RWPE2 (cell line): ENCODE measurements around the gene ELF1.
A peak's percentile ranks its signal among the peaks of the same experiment; 100 is the strongest.
"Not testable (repeated sequence)": the region's sequence is repeated elsewhere in the genome, so short reads cannot be mapped to it uniquely, and the experiment has no call there.

Experiments used
- ATAC-seq: fragments of 200-7000 bp; cut with Tn5 transposase; 3 replicates; pipeline ENCODE4 v1.9.1; 2021; ENCODE audit warnings: low read depth
- DNase-seq: peaks from one replicate; pipeline ENCODE4 v3.0.0-alpha.2; 2020; ENCODE audit warnings: low spot score
- H3K27ac ChIP-seq: fragments of 450-650 bp; 2 replicates; pipeline ENCODE4 v1.5.1; 2017; ENCODE audit warnings: mild to moderate bottlenecking; ENCODE audit not compliant: poor library complexity, severe bottlenecking
- H3K27me3 ChIP-seq: fragments of 250-450 bp; sonication (Bioruptor Pico); 2 replicates; pipeline ENCODE4 v1.5.1; 2021; ENCODE audit warnings: mild to moderate bottlenecking, moderate library complexity; ENCODE audit not compliant: insufficient read depth, poor library complexity, severe bottlenecking
- H3K36me3 ChIP-seq: fragments of 250-450 bp; sonication (Bioruptor Pico); 2 replicates; pipeline ENCODE4 v1.5.1; 2020; ENCODE audit warnings: low read depth, mild to moderate bottlenecking, moderate library complexity
- H3K4me1 ChIP-seq: fragments of 250-450 bp; sonication (Bioruptor Pico); 2 replicates; pipeline ENCODE4 v1.5.1; 2021; ENCODE audit warnings: mild to moderate bottlenecking, moderate library complexity; ENCODE audit not compliant: insufficient read depth, poor library complexity, severe bottlenecking
- H3K4me3 ChIP-seq: fragments of 250-450 bp; sonication (Bioruptor Pico); 2 replicates; pipeline ENCODE4 v1.5.1; 2021; ENCODE audit warnings: mild to moderate bottlenecking, moderate library complexity; ENCODE audit not compliant: severe bottlenecking
- H3K9me3 ChIP-seq: fragments of 250-450 bp; sonication (Bioruptor Pico); 2 replicates; pipeline ENCODE4 v1.5.1; 2021; ENCODE audit warnings: mild to moderate bottlenecking, moderate library complexity; ENCODE audit not compliant: severe bottlenecking
- CTCF ChIP-seq: fragments of 450-650 bp; IDR thresholded peaks from one replicate; pipeline ENCODE4 v1.5.1; 2017; ENCODE audit warnings: mild to moderate bottlenecking, moderate library complexity; ENCODE audit not compliant: poor library complexity, severe bottlenecking

The ELF1 gene

GRCh38 chr13:40916207-40916998, 102.7 kb downstream of the ELF1 start:
- DNase-seq: no peak
- Histone ChIP-seq H3K36me3 (no peaks in the 10 kb centered on the region), H3K9me3 (no peaks in the 10 kb centered on the region), H3K27me3 (no peaks in the 10 kb centered on the region), H3K4me1 (no peaks in the 10 kb centered on the region), H3K4me3 (no peak overlapping the region), H3K27ac (no peak overlapping the region)
- no peak for ATAC-seq
- no peak for TF ChIP-seq CTCF

GRCh38 chr13:40914863-40915262, 104.3 kb downstream of the ELF1 start:
- DNase-seq, ATAC-seq, H3K27ac ChIP-seq, H3K36me3 ChIP-seq, H3K9me3 ChIP-seq, H3K27me3 ChIP-seq, H3K4me3 ChIP-seq, H3K4me1 ChIP-seq: not testable (repeated sequence)

- H3K9me3 ChIP-seq: no peaks in the 10 kb centered on the region
- DNase-seq (no peak), ATAC-seq (no peak)
- H3K27ac ChIP-seq: no peak overlapping the region
- no peak overlapping the region for H3K4me3 ChIP-seq
- no peaks in the 10 kb centered on the region for H3K27me3 ChIP-seq
- H3K4me1 ChIP-seq: no peaks in the 10 kb centered on the region
- TF ChIP-seq CTCF: no peak
- H3K36me3 ChIP-seq: no peaks in the 10 kb centered on the region
Measured at GRCh38 chr13:40911341-40911740, 107.8 kb downstream of the ELF1 start.

- H3K4me1 ChIP-seq: no peaks in the 10 kb centered on the region
- no peak for DNase-seq
- no peak overlapping the region for H3K27ac ChIP-seq
- no peak for TF ChIP-seq CTCF
- H3K36me3 ChIP-seq: no peaks in the 10 kb centered on the region
- H3K4me3 ChIP-seq: no peak overlapping the region
- ATAC-seq: 0 out of 3 replicates have a peak, but pooled peaks have one; percentile 29
- H3K9me3 ChIP-seq: no peaks in the 10 kb centered on the region
- H3K27me3 ChIP-seq: no peaks in the 10 kb centered on the region
Measured at GRCh38 chr13:40910324-40911050, 108.6 kb downstream of the ELF1 start.

GRCh38 chr13:40909541-40910200, 109.4 kb downstream of the ELF1 start:
- not testable (repeated sequence) for H3K36me3 ChIP-seq, H3K27me3 ChIP-seq, H3K4me1 ChIP-seq, ATAC-seq, DNase-seq, H3K4me3 ChIP-seq, H3K27ac ChIP-seq, H3K9me3 ChIP-seq
